ENCODE results near the gene WDR31.

- TF ChIP-seq CTCF (IDR thresholded peaks at IDR 0.05) (no peak), POLR2A (IDR thresholded peaks at IDR 0.05) (no peak)
These were observed 43.1 kb downstream of the WDR31 start for GRCh38 chr9:113296796-113297558.
